ENCODE measurements around the gene SSR4. TPM values are rescaled to one million over a fixed set of nuclear protein-coding genes. Genes with fewer than 3 reads are reported as not detected.

Gene SSR4
- total RNA-seq, 3 donors from 2014 or later (not counting 1 experiment from before 2014, with no cell fraction given): 160 to 280 (median 189) TPM

DNA sequence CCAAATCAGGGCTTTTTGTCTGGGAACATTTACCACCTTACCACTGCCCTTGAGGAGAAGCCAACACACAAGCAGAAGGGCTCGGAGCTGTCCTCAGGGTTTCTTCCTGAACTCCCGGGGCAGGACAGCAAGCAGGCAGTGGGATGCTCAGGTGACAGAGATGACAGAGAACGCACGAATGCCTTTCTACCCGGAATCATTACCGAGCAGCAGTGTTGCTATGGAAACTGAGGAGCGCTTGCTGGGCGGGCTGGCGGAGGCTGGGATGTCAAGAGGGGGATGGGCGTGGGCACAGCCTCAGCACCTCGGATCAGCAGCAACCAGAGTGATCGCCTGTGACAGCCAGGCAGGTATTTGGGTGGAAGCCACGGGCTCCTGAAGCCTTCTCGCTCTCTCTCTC, 17.8 kb downstream of the SSR4 start:
- H3K4me3 Mint-ChIP-seq: no peak overlapping the region
- peaks cover 0 to 7% of the 10 kb centered on the region in 2 donors for H3K27me3 Mint-ChIP-seq (ENCODE audit: low read depth in 2 of 2)
- H3K4me1 Mint-ChIP-seq: peaks cover 31 to 42% of the 10 kb centered on the region in 2 donors
- Histone ChIP-seq H3K27me3 (ENCODE audit: control insufficient read depth, insufficient read depth, low read length) (no peaks in the 10 kb centered on the region), H3K9me3 (ENCODE audit: control insufficient read depth, insufficient read depth, low read length) (no peaks in the 10 kb centered on the region), H3K36me3 (ENCODE audit: control insufficient read depth, insufficient read depth, low read length) (no peaks in the 10 kb centered on the region), H3K4me3 (ENCODE audit: low read length) (no peak overlapping the region), H3K27ac (ENCODE audit: low read length) (no peak overlapping the region), H3K4me1 (ENCODE audit: control insufficient read depth, insufficient read depth, low read length) (peaks cover 24% of the 10 kb centered on the region)
- TF ChIP-seq, protein P1, sequence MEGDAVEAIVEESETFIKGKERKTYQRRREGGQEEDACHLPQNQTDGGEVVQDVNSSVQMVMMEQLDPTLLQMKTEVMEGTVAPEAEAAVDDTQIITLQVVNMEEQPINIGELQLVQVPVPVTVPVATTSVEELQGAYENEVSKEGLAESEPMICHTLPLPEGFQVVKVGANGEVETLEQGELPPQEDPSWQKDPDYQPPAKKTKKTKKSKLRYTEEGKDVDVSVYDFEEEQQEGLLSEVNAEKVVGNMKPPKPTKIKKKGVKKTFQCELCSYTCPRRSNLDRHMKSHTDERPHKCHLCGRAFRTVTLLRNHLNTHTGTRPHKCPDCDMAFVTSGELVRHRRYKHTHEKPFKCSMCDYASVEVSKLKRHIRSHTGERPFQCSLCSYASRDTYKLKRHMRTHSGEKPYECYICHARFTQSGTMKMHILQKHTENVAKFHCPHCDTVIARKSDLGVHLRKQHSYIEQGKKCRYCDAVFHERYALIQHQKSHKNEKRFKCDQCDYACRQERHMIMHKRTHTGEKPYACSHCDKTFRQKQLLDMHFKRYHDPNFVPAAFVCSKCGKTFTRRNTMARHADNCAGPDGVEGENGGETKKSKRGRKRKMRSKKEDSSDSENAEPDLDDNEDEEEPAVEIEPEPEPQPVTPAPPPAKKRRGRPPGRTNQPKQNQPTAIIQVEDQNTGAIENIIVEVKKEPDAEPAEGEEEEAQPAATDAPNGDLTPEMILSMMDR (IDR thresholded peaks at IDR 0.05): no peak
- ATAC-seq (no peak), DNase-seq (no peak)
- no peaks in the 10 kb centered on the region for H3K36me3 Mint-ChIP-seq
- no peaks in the 10 kb centered on the region for H3K9me3 Mint-ChIP-seq
- WGBS (ENCODE audit: insufficient coverage): 66% methylated on average over 12 of the region's 14 CpGs
- intact Hi-C loops (cut with micrococcal nuclease): no loop called here
- H3K27ac Mint-ChIP-seq: no peak overlapping the region

DNA sequence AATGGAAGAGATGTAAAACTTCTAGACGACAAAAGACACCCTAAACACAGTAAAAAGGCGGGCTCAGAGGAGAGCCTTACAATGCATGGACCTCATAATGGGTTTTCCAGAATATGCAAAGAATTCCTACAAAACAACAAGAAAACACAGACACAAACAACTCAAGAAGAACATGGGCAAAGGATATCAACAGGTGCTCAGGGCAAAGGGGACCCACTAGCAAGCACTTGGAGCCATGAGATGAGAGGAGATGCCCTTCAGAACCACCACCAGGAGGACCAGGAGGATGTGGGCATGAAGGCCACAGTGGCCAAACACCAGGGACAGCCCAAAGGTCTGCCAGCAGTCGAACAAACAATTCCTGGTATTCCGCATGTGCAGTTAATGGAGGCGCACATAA, 18.7 kb downstream of the SSR4 start:
- Histone ChIP-seq H3K9me3 (ENCODE audit: control insufficient read depth, insufficient read depth, low read length) (no peaks in the 10 kb centered on the region), H3K27ac (ENCODE audit: low read length) (no peak overlapping the region), H3K36me3 (ENCODE audit: control insufficient read depth, insufficient read depth, low read length) (no peaks in the 10 kb centered on the region), H3K4me1 (ENCODE audit: control insufficient read depth, insufficient read depth, low read length) (peaks cover 34% of the 10 kb centered on the region), H3K4me3 (ENCODE audit: low read length) (no peak overlapping the region), H3K27me3 (ENCODE audit: control insufficient read depth, insufficient read depth, low read length) (no peaks in the 10 kb centered on the region)
- DNase-seq (no peak), ATAC-seq (no peak)
- intact Hi-C loops (cut with micrococcal nuclease): no loop called here
- H3K27ac Mint-ChIP-seq: no peak overlapping the region
- H3K4me1 Mint-ChIP-seq: peaks cover 36 to 42% of the 10 kb centered on the region in 2 donors
- TF ChIP-seq, protein P1 (IDR thresholded peaks at IDR 0.05): no peak
- WGBS (ENCODE audit: insufficient coverage): 97% methylated on average over 5 of the region's 5 CpGs
- no peak overlapping the region for H3K4me3 Mint-ChIP-seq
- H3K36me3 Mint-ChIP-seq: no peaks in the 10 kb centered on the region
- H3K27me3 Mint-ChIP-seq (ENCODE audit: low read depth in 2 of 2): peaks cover 0 to 7% of the 10 kb centered on the region in 2 donors
- H3K9me3 Mint-ChIP-seq: no peaks in the 10 kb centered on the region

DNA sequence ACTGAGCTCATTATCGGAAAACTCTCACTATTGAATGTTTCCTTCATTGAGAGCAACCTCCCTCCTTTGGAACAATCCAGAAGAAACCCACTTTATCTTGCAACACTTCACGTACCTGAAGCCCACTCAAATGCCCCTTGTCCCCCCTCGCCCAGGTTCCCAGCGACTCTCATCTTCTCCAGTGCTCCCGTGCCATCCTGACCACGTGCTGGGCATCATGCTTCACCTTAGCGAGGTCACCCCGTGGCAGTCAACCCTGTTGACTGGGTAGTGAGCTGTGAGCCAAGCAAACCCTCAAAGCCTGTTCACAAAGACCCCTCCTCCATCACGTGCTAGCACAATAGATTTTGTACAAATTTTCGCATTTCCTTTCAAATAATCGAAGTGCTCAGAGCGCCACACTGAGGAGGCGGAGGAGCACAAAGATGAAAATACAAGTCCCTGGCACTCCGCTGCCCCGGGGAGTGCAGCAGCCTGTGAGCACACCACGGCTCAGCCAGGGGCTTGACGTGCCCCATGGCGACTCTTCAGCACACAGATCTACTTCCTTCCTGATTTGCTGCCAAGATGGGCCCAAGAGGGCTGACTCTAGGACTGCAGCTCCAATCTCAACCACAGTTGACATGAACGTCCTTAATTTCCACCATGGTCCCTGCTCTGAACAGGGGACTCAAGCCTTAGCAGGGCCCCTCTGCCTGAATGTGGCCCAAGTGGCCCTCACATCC, 20.3 kb downstream of the SSR4 start:
- TF ChIP-seq, protein P1 (IDR thresholded peaks at IDR 0.05): no peak
- H3K9me3 Mint-ChIP-seq: no peaks in the 10 kb centered on the region
- H3K36me3 Mint-ChIP-seq: no peaks in the 10 kb centered on the region
- Histone ChIP-seq H3K9me3 (ENCODE audit: control insufficient read depth, insufficient read depth, low read length) (no peaks in the 10 kb centered on the region), H3K27ac (ENCODE audit: low read length) (no peak overlapping the region), H3K4me1 (ENCODE audit: control insufficient read depth, insufficient read depth, low read length) (peaks cover 48% of the 10 kb centered on the region), H3K36me3 (ENCODE audit: control insufficient read depth, insufficient read depth, low read length) (no peaks in the 10 kb centered on the region), H3K4me3 (ENCODE audit: low read length) (no peak overlapping the region), H3K27me3 (ENCODE audit: control insufficient read depth, insufficient read depth, low read length) (no peaks in the 10 kb centered on the region)
- 54% methylated on average over 18 of the region's 19 CpGs for WGBS (ENCODE audit: insufficient coverage)
- DNase-seq: no peak
- peaks cover 42 to 47% of the 10 kb centered on the region in 2 donors for H3K4me1 Mint-ChIP-seq
- peak overlapping the region; percentile 35 for H3K4me3 Mint-ChIP-seq
- ATAC-seq: no peak
- H3K27me3 Mint-ChIP-seq (ENCODE audit: low read depth in 2 of 2): peaks cover 0 to 7% of the 10 kb centered on the region in 2 donors
- intact Hi-C loops (cut with micrococcal nuclease): loop anchor here (5.0 kb wide), 1 partner anchor 93 kb away; no protein-coding TSS in a partner anchor
- H3K27ac Mint-ChIP-seq: peak overlapping the region in 1 of 2 donors; percentile 76
